ENCODE data around the gene ZNF865. TPM values are rescaled to one million over a fixed set of nuclear protein-coding genes. Genes with fewer than 3 reads are reported as not detected.

Gene ZNF865
- total and polyA plus RNA-seq, 4 donors: 1.1 to 16.4 (median 9.6) TPM

DNA sequence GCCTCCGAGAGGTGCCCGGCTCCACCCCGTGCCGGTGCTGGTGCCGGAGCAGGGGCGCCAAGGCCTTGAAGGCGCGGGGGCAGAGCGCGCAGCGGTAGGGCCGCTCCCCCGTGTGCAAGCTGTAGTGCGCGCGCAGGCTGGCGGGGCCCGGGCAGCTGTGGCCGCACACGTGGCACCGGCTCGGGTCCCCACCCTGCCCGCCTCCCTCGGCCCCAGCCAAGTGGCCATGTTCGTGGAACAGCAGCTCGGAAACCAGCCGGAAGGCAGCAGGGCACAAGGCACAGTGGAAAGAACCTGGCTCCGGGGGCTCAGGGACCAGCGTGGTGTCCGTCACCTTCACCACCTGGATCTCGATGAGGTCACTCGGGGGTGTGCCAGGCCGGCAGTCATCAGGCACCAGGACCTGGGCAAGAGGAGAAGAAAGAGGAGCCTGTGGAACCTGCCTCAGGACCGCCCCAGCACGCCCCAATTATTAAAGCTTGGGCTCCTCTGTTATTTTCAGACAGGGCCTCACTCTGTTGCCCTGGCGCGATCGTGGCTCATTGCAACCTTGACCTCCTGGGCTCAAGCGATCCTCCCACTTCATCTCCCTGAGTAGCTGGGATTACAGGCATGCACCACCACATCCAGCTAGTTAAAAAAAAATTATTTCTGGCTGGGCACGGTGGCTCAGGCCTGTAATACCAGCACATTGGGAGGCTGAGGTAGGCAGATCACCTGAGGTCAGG, 17.0 kb downstream of the ZNF865 start:
- Histone ChIP-seq H3K4me1 (ENCODE audit: control insufficient read depth in 1 of 2, insufficient read depth in 2 of 2, low read length in 2 of 2) (no peaks in the 10 kb centered on the region), H3K36me3 (ENCODE audit: control insufficient read depth in 1 of 2, insufficient read depth in 2 of 2, low read length in 1 of 2) (no peaks in the 10 kb centered on the region), H3K27ac (ENCODE audit: low read depth in 1 of 2, low read length in 2 of 2) (no peak overlapping the region), H3K9me3 (ENCODE audit: control insufficient read depth, low read length) (no peaks in the 10 kb centered on the region), H3K4me3 (ENCODE audit: low read length in 2 of 2) (no peak overlapping the region), H3K27me3 (ENCODE audit: control insufficient read depth in 1 of 2, insufficient read depth in 2 of 2, low read length in 1 of 2) (no peaks in the 10 kb centered on the region)
- ATAC-seq (ENCODE audit: low FRiP score): no peak
- intact Hi-C loops (cut with DNase I): no loop called here
- DNase-seq: peak in 1 of 2 donors; percentile 56
- WGBS, 2 donors: 92 to 93% methylated on average over 40 of the region's 40 CpGs

DNA sequence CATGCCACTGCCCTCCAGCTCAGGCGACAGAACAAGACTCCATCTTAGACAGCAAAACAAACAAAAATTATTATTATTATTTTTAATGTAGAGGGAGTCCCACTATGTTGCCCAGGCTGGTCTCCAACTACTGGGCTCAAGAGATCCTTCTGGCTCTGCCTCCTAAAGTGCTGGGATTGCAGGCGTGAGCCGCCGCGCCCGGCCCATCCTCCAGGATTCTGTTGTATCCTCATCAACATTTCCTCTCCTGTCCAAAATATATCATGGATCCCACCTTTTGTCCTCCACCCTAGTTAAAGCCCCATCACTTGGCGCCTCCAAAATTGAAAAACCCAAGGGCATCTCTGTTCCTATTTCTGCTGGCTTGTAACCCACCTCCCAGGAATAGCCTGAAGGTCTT, 17.7 kb downstream of the ZNF865 start:
- Histone ChIP-seq H3K9me3 (ENCODE audit: control insufficient read depth, low read length) (no peaks in the 10 kb centered on the region), H3K4me3 (ENCODE audit: low read length in 2 of 2) (no peak overlapping the region), H3K36me3 (ENCODE audit: control insufficient read depth in 1 of 2, insufficient read depth in 2 of 2, low read length in 1 of 2) (no peaks in the 10 kb centered on the region), H3K4me1 (ENCODE audit: control insufficient read depth in 1 of 2, insufficient read depth in 2 of 2, low read length in 2 of 2) (no peaks in the 10 kb centered on the region), H3K27me3 (ENCODE audit: control insufficient read depth in 1 of 2, insufficient read depth in 2 of 2, low read length in 1 of 2) (no peaks in the 10 kb centered on the region), H3K27ac (ENCODE audit: low read depth in 1 of 2, low read length in 2 of 2) (no peak overlapping the region)
- intact Hi-C loops (cut with DNase I): no loop called here
- no peak for DNase-seq
- ATAC-seq (ENCODE audit: low FRiP score): no peak
- 93 to 95% methylated on average over 7 of the region's 7 CpGs for WGBS, 2 donors

GRCh38 chr19:55623561-55623960, 18.1 kb downstream of the ZNF865 start:
- DNase-seq (no peak), ATAC-seq (ENCODE audit: low FRiP score) (no peak)
- H3K27ac ChIP-seq (ENCODE audit: low read depth in 1 of 2, low read length in 2 of 2): no peak overlapping the region
- no peaks in the 10 kb centered on the region for H3K9me3 ChIP-seq (ENCODE audit: control insufficient read depth, low read length)
- H3K4me1 ChIP-seq (ENCODE audit: control insufficient read depth in 1 of 2, insufficient read depth in 2 of 2, low read length in 2 of 2): no peaks in the 10 kb centered on the region
- H3K27me3 ChIP-seq (ENCODE audit: control insufficient read depth in 1 of 2, insufficient read depth in 2 of 2, low read length in 1 of 2): no peaks in the 10 kb centered on the region
- intact Hi-C loops (cut with DNase I): no loop called here
- 31 to 32% methylated on average over 7 of the region's 7 CpGs for WGBS, 2 donors
- no peaks in the 10 kb centered on the region for H3K36me3 ChIP-seq (ENCODE audit: control insufficient read depth in 1 of 2, insufficient read depth in 2 of 2, low read length in 1 of 2)
- no peak overlapping the region for H3K4me3 ChIP-seq (ENCODE audit: low read length in 2 of 2)

- peak; percentile 97 for ATAC-seq (ENCODE audit: low FRiP score)
- intact Hi-C loops (cut with DNase I): no loop called here
- 1% methylated on average over 53 to 56 of the region's 56 CpGs for WGBS, 2 donors
Observed at GRCh38 chr19:55624109-55625003, 18.9 kb downstream of the ZNF865 start, which contains the start of gene ZNF784. Gene ZNF784, minus strand, starts transcription at chr19:55624566. Its CDS starts 5 bp downstream, at chr19:55624561.

GRCh38 chr19:55625004-55625326, 19.5 kb downstream of the ZNF865 start:
- ATAC-seq (ENCODE audit: low FRiP score) (no peak), DNase-seq (no peak)
- no peaks in the 10 kb centered on the region for H3K9me3 ChIP-seq (ENCODE audit: control insufficient read depth, low read length)
- no peak overlapping the region for H3K27ac ChIP-seq (ENCODE audit: low read depth in 1 of 2, low read length in 2 of 2)
- 44 to 46% methylated on average over 11 of the region's 11 CpGs for WGBS, 2 donors
- intact Hi-C loops (cut with DNase I): no loop called here
- H3K4me3 ChIP-seq (ENCODE audit: low read length in 2 of 2): no peak overlapping the region
- no peaks in the 10 kb centered on the region for H3K4me1 ChIP-seq (ENCODE audit: control insufficient read depth in 1 of 2, insufficient read depth in 2 of 2, low read length in 2 of 2)
- no peaks in the 10 kb centered on the region for H3K27me3 ChIP-seq (ENCODE audit: control insufficient read depth in 1 of 2, insufficient read depth in 2 of 2, low read length in 1 of 2)
- no peaks in the 10 kb centered on the region for H3K36me3 ChIP-seq (ENCODE audit: control insufficient read depth in 1 of 2, insufficient read depth in 2 of 2, low read length in 1 of 2)

More at GRCh38 chr19:55624109-55625003, 18.9 kb downstream of the ZNF865 start, which contains the start of gene ZNF784:
- no peaks in the 10 kb centered on the region for H3K36me3 ChIP-seq (ENCODE audit: control insufficient read depth in 1 of 2, insufficient read depth in 2 of 2, low read length in 1 of 2)
- peak within 1 kb of the TSS; percentile 58 to 62 for H3K4me3 ChIP-seq (ENCODE audit: low read length in 2 of 2)
- no peaks in the 10 kb centered on the region for H3K27me3 ChIP-seq (ENCODE audit: control insufficient read depth in 1 of 2, insufficient read depth in 2 of 2, low read length in 1 of 2)
- no peaks in the 10 kb centered on the region for H3K9me3 ChIP-seq (ENCODE audit: control insufficient read depth, low read length)
- DNase-seq: peak; percentile 94 to 97
- H3K27ac ChIP-seq (ENCODE audit: low read depth in 1 of 2, low read length in 2 of 2): peak within 1 kb of the TSS in 1 of 2 donors; percentile 93
- no peaks in the 10 kb centered on the region for H3K4me1 ChIP-seq (ENCODE audit: control insufficient read depth in 1 of 2, insufficient read depth in 2 of 2, low read length in 2 of 2)

- no peaks in the 10 kb centered on the region for H3K36me3 ChIP-seq (ENCODE audit: control insufficient read depth in 1 of 2, insufficient read depth in 2 of 2, low read length in 1 of 2)
- H3K4me3 ChIP-seq (ENCODE audit: low read length in 2 of 2): no peak overlapping the region
- DNase-seq: no peak
- intact Hi-C loops (cut with DNase I): no loop called here
- H3K4me1 ChIP-seq (ENCODE audit: control insufficient read depth in 1 of 2, insufficient read depth in 2 of 2, low read length in 2 of 2): no peaks in the 10 kb centered on the region
- H3K9me3 ChIP-seq (ENCODE audit: control insufficient read depth, low read length): no peaks in the 10 kb centered on the region
- no peak overlapping the region for H3K27ac ChIP-seq (ENCODE audit: low read depth in 1 of 2, low read length in 2 of 2)
- no peaks in the 10 kb centered on the region for H3K27me3 ChIP-seq (ENCODE audit: control insufficient read depth in 1 of 2, insufficient read depth in 2 of 2, low read length in 1 of 2)
- WGBS, 2 donors: 88 to 90% methylated on average over 11 of the region's 11 CpGs
- ATAC-seq (ENCODE audit: low FRiP score): no peak
Observed at GRCh38 chr19:55626350-55626749, 20.9 kb downstream of the ZNF865 start.

GRCh38 chr19:55632463-55632834, 27.0 kb downstream of the ZNF865 start:
- H3K27ac ChIP-seq (ENCODE audit: low read depth in 1 of 2, low read length in 2 of 2): peak overlapping the region in 1 of 2 donors; percentile 1
- intact Hi-C loops (cut with DNase I): loop anchor here (5.0 kb wide), 1 partner anchor 115 kb away; no protein-coding TSS in a partner anchor
- 6 to 7% methylated on average over 3 of the region's 3 CpGs for WGBS, 2 donors
- peak in 1 of 2 donors; percentile 84 for DNase-seq
- ATAC-seq (ENCODE audit: low FRiP score): peak; percentile 85
- no peak overlapping the region for H3K4me3 ChIP-seq (ENCODE audit: low read length in 2 of 2)
- no peaks in the 10 kb centered on the region for H3K4me1 ChIP-seq (ENCODE audit: control insufficient read depth in 1 of 2, insufficient read depth in 2 of 2, low read length in 2 of 2)
- H3K9me3 ChIP-seq (ENCODE audit: control insufficient read depth, low read length): no peaks in the 10 kb centered on the region
- H3K36me3 ChIP-seq (ENCODE audit: control insufficient read depth in 1 of 2, insufficient read depth in 2 of 2, low read length in 1 of 2): no peaks in the 10 kb centered on the region
- H3K27me3 ChIP-seq (ENCODE audit: control insufficient read depth in 1 of 2, insufficient read depth in 2 of 2, low read length in 1 of 2): no peaks in the 10 kb centered on the region

DNA sequence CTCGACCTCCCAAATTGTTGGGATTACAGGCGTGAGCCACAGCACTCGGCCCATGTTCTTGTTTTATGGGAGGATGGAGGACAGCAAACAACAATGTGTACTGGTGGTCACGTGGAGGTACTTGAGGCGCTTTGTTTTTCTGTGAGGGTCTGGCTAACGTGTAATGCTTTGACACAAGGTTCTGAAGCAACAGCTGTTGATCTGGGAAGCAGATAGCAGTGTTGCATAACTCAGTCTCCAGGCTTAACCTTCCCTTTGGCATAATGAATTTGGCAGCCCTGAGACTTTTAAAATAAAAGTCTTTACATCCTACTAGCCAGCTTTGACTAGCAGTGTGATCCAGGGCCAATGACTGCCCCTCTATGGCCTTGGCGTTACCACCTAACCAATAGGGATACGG, 28.4 kb downstream of the ZNF865 start:
- no peak for DNase-seq
- H3K27me3 ChIP-seq (ENCODE audit: control insufficient read depth in 1 of 2, insufficient read depth in 2 of 2, low read length in 1 of 2): no peaks in the 10 kb centered on the region
- no peaks in the 10 kb centered on the region for H3K36me3 ChIP-seq (ENCODE audit: control insufficient read depth in 1 of 2, insufficient read depth in 2 of 2, low read length in 1 of 2)
- H3K27ac ChIP-seq (ENCODE audit: low read depth in 1 of 2, low read length in 2 of 2): no peak overlapping the region
- no peaks in the 10 kb centered on the region for H3K9me3 ChIP-seq (ENCODE audit: control insufficient read depth, low read length)
- ATAC-seq (ENCODE audit: low FRiP score): no peak
- 76 to 83% methylated on average over 8 of the region's 8 CpGs for WGBS, 2 donors
- intact Hi-C loops (cut with DNase I): loop anchor here (5.0 kb wide), 1 partner anchor 117 kb away; no protein-coding TSS in a partner anchor
- no peak overlapping the region for H3K4me3 ChIP-seq (ENCODE audit: low read length in 2 of 2)
- no peaks in the 10 kb centered on the region for H3K4me1 ChIP-seq (ENCODE audit: control insufficient read depth in 1 of 2, insufficient read depth in 2 of 2, low read length in 2 of 2)

All from aorta (tissue), 5 donors.